Measurements from ENCODE around the gene COX19. TPM values are rescaled to one million over a fixed set of nuclear protein-coding genes. Genes with fewer than 3 reads are reported as not detected.

Gene COX19
- total RNA-seq, 1 experiment from 2014 or later = 14.4 TPM

- BruUV-seq (replicated peaks) = no TSS peak
- POLR2A ChIA-PET = no interaction called here
- Histone ChIP-seq H3K27ac (ENCODE audit: low read length) (no peak overlapping the region), H3K4me3 (ENCODE audit: low read depth in 2 of 2, low read length in 2 of 2) (no peak overlapping the region), H3K27me3 (ENCODE audit: control insufficient read depth, insufficient read depth, low read length) (no peaks in the 10 kb centered on the region), H3K4me1 (ENCODE audit: control insufficient read depth, insufficient read depth, low read length) (peaks cover 16% of the 10 kb centered on the region), H3K36me3 (ENCODE audit: control insufficient read depth, insufficient read depth, low read length) (no peaks in the 10 kb centered on the region), H3K9me3 (ENCODE audit: control insufficient read depth, insufficient read depth, low read depth, low read length) (no peaks in the 10 kb centered on the region)
- intact Hi-C loops (cut with micrococcal nuclease; ENCODE audit: unreplicated experiment) (no loop called here), in situ Hi-C loops (cut with HindIII; ENCODE audit: low pct_unique_long_range_greater_than_20kb, low sequenced_read_pairs) (no loop called here)
- DNase-seq (ENCODE audit: low read depth, low spot score) (no peak), ATAC-seq (no peak)
- TF ChIP-seq, protein P1, sequence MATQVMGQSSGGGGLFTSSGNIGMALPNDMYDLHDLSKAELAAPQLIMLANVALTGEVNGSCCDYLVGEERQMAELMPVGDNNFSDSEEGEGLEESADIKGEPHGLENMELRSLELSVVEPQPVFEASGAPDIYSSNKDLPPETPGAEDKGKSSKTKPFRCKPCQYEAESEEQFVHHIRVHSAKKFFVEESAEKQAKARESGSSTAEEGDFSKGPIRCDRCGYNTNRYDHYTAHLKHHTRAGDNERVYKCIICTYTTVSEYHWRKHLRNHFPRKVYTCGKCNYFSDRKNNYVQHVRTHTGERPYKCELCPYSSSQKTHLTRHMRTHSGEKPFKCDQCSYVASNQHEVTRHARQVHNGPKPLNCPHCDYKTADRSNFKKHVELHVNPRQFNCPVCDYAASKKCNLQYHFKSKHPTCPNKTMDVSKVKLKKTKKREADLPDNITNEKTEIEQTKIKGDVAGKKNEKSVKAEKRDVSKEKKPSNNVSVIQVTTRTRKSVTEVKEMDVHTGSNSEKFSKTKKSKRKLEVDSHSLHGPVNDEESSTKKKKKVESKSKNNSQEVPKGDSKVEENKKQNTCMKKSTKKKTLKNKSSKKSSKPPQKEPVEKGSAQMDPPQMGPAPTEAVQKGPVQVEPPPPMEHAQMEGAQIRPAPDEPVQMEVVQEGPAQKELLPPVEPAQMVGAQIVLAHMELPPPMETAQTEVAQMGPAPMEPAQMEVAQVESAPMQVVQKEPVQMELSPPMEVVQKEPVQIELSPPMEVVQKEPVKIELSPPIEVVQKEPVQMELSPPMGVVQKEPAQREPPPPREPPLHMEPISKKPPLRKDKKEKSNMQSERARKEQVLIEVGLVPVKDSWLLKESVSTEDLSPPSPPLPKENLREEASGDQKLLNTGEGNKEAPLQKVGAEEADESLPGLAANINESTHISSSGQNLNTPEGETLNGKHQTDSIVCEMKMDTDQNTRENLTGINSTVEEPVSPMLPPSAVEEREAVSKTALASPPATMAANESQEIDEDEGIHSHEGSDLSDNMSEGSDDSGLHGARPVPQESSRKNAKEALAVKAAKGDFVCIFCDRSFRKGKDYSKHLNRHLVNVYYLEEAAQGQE (IDR thresholded peaks at IDR 0.05; ENCODE audit: insufficient read depth in 1 of 2, low read depth in 2 of 2, low read length in 1 of 2) = no peak
- CTCF ChIA-PET = no interaction called here
Measured at GRCh38 chr7:979886-980571, 4.7 kb upstream of the COX19 start.

DNA sequence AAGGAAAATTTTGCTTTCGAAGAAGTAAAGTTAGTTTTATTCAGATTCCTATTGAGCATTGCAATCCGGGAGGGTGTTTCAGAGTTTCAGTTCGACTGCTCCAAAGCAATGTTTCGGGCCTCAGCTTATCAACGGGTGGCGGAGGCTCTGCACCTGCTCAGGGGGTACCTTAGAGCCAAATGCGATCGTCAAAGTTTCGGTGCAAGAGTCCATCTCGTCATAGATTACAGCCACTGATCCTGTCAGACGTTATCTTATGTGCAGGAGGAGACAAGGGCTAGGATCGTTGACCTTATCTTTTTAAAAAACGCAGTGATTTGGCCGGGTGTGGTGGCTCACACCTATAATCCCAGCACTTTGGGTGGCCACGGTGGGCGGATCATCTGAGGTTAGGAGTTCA, 3.8 kb upstream of the COX19 start:
- no TSS peak for BruUV-seq (replicated peaks)
- Histone ChIP-seq H3K4me3 (ENCODE audit: low read depth in 2 of 2, low read length in 2 of 2) (no peak overlapping the region), H3K36me3 (ENCODE audit: control insufficient read depth, insufficient read depth, low read length) (no peaks in the 10 kb centered on the region), H3K27me3 (ENCODE audit: control insufficient read depth, insufficient read depth, low read length) (no peaks in the 10 kb centered on the region), H3K4me1 (ENCODE audit: control insufficient read depth, insufficient read depth, low read length) (peaks cover 16% of the 10 kb centered on the region), H3K9me3 (ENCODE audit: control insufficient read depth, insufficient read depth, low read depth, low read length) (no peaks in the 10 kb centered on the region), H3K27ac (ENCODE audit: low read length) (no peak overlapping the region)
- ATAC-seq (no peak), DNase-seq (ENCODE audit: low read depth, low spot score) (no peak)
- TF ChIP-seq TCF7L2 (IDR thresholded peaks at IDR 0.05; ENCODE audit: low read depth, low read length) (no peak), CTCF (IDR thresholded peaks at IDR 0.05) (no peak), SIN3A (IDR thresholded peaks at IDR 0.05; ENCODE audit: borderline replicate concordance, insufficient read depth, low read depth, low read length) (no peak)
- TF ChIP-seq, protein P1 (IDR thresholded peaks at IDR 0.05; ENCODE audit: insufficient read depth in 1 of 2, low read depth in 2 of 2, low read length in 1 of 2) = no peak
- ChIA-PET POLR2A (no interaction called here), CTCF (no interaction called here)
- intact Hi-C loops (cut with micrococcal nuclease; ENCODE audit: unreplicated experiment) (no loop called here), in situ Hi-C loops (cut with HindIII; ENCODE audit: low pct_unique_long_range_greater_than_20kb, low sequenced_read_pairs) (no loop called here)

All from Panc1 (cell line).